Measurements from ENCODE around the gene LZTS2.

DNA sequence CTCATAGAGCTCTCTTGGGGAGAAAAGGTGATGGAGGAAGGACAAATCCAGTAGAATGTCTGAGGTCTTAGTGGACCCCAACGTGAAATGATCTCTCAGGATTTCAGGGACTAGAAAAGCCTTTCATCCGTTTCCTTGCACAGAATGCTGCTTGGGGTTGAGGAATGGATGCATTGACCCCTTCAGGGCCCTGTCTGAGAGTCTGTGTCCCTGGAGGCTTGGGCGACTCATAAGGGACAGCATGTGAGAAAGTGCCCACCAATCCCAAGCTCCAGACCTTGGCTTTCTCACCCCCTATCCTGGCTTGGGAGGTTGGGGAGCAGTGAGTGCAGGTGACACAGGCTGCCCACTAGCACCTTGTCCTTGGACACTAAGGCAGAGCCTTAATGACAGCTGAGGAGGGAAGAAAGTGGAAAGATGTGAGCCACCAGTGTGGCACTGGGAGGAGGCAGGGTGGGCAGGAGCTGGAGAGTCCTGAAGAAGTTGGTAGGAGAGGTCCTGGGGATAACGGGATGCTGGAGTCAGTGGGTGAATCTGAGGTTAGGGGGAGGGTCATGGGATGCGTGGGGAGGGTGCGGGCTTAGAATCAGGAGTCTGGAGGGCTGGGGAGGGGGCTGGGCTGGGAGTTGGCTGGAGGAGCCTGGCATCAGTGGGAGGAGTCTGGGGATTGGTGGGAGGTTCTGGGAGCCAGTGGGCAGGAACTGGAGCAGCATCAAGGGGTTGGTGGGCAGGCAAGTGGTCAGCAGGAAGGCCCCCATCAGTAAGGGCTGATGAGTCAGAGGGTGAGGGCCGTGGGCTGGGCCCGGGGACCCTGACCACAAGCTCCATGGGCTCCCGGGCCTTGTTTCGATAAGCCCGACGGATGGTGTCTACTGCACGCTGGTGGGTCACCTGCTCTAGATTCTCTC, 8.6 kb downstream of the LZTS2 start:
- TF ChIP-seq, protein P1, sequence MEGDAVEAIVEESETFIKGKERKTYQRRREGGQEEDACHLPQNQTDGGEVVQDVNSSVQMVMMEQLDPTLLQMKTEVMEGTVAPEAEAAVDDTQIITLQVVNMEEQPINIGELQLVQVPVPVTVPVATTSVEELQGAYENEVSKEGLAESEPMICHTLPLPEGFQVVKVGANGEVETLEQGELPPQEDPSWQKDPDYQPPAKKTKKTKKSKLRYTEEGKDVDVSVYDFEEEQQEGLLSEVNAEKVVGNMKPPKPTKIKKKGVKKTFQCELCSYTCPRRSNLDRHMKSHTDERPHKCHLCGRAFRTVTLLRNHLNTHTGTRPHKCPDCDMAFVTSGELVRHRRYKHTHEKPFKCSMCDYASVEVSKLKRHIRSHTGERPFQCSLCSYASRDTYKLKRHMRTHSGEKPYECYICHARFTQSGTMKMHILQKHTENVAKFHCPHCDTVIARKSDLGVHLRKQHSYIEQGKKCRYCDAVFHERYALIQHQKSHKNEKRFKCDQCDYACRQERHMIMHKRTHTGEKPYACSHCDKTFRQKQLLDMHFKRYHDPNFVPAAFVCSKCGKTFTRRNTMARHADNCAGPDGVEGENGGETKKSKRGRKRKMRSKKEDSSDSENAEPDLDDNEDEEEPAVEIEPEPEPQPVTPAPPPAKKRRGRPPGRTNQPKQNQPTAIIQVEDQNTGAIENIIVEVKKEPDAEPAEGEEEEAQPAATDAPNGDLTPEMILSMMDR (conservative IDR thresholded peaks at IDR 0.05; ENCODE audit: low read length), result no peak
- no peak for TF ChIP-seq EZH2phosphoT487 (IDR thresholded peaks at IDR 0.05; ENCODE audit: borderline replicate concordance)
